ENCODE measurements around the gene AFM.

The AFM gene

GRCh38 chr4:73481358-73481757 is at the start of gene AFM:
TSS of gene AFM (plus strand) at chr4:73481745. CDS start at chr4:73481776, 31 bp downstream.
- no peak for DNase-seq (ENCODE audit: low read depth in 2 of 3, low spot score in 2 of 3)

- DNase-seq (ENCODE audit: low read depth in 2 of 3, low spot score in 2 of 3), result no peak
Measured at GRCh38 chr4:73431813-73432168, 49.8 kb upstream of the AFM start.

- no peak for DNase-seq (ENCODE audit: low read depth in 2 of 3, low spot score in 2 of 3)
Measured at GRCh38 chr4:73432169-73433000, 49.2 kb upstream of the AFM start.

- no peak for DNase-seq (ENCODE audit: low read depth in 2 of 3, low spot score in 2 of 3)
Measured at GRCh38 chr4:73433140-73433539, 48.4 kb upstream of the AFM start.

GRCh38 chr4:73434311-73434710 is 47.2 kb upstream of the AFM start:
- no peak for DNase-seq (ENCODE audit: low read depth in 2 of 3, low spot score in 2 of 3)

- DNase-seq (ENCODE audit: low read depth in 2 of 3, low spot score in 2 of 3), result no peak
Measured at GRCh38 chr4:73435984-73436383, 45.6 kb upstream of the AFM start, which contains the start of gene AFP. TSS of gene AFP (plus strand) at chr4:73436221. CDS start at chr4:73436263, 42 bp downstream.

GRCh38 chr4:73436674-73437557 is 44.6 kb upstream of the AFM start:
- no peak for DNase-seq (ENCODE audit: low read depth in 2 of 3, low spot score in 2 of 3)

GRCh38 chr4:73437558-73437956 is 44.0 kb upstream of the AFM start:
- no peak for DNase-seq (ENCODE audit: low read depth in 2 of 3, low spot score in 2 of 3)

GRCh38 chr4:73438048-73438447 is 43.5 kb upstream of the AFM start:
- DNase-seq (ENCODE audit: low read depth in 2 of 3, low spot score in 2 of 3), result no peak

- DNase-seq (ENCODE audit: low read depth in 2 of 3, low spot score in 2 of 3), result no peak
Measured at GRCh38 chr4:73438582-73439215, 42.8 kb upstream of the AFM start.

GRCh38 chr4:73439445-73439844 is 42.1 kb upstream of the AFM start:
- DNase-seq (ENCODE audit: low read depth in 2 of 3, low spot score in 2 of 3), result no peak

GRCh38 chr4:73439991-73440390 is 41.6 kb upstream of the AFM start:
- DNase-seq (ENCODE audit: low read depth in 2 of 3, low spot score in 2 of 3), result no peak

- DNase-seq (ENCODE audit: low read depth in 2 of 3, low spot score in 2 of 3), result no peak
Measured at GRCh38 chr4:73440653-73441052, 40.9 kb upstream of the AFM start.

- DNase-seq (ENCODE audit: low read depth in 2 of 3, low spot score in 2 of 3), result no peak
Measured at GRCh38 chr4:73442275-73442674, 39.3 kb upstream of the AFM start.

- no peak for DNase-seq (ENCODE audit: low read depth in 2 of 3, low spot score in 2 of 3)
Measured at GRCh38 chr4:73443224-73443623, 38.3 kb upstream of the AFM start.

- DNase-seq (ENCODE audit: low read depth in 2 of 3, low spot score in 2 of 3), result no peak
Measured at GRCh38 chr4:73445383-73446335, 35.9 kb upstream of the AFM start.

- no peak for DNase-seq (ENCODE audit: low read depth in 2 of 3, low spot score in 2 of 3)
Measured at GRCh38 chr4:73446336-73446938, 35.1 kb upstream of the AFM start.

GRCh38 chr4:73447671-73448070 is 33.9 kb upstream of the AFM start:
- no peak for DNase-seq (ENCODE audit: low read depth in 2 of 3, low spot score in 2 of 3)

- no peak for DNase-seq (ENCODE audit: low read depth in 2 of 3, low spot score in 2 of 3)
Measured at GRCh38 chr4:73448448-73449203, 32.9 kb upstream of the AFM start.
